ENCODE data around the gene TTLL13.

DNA sequence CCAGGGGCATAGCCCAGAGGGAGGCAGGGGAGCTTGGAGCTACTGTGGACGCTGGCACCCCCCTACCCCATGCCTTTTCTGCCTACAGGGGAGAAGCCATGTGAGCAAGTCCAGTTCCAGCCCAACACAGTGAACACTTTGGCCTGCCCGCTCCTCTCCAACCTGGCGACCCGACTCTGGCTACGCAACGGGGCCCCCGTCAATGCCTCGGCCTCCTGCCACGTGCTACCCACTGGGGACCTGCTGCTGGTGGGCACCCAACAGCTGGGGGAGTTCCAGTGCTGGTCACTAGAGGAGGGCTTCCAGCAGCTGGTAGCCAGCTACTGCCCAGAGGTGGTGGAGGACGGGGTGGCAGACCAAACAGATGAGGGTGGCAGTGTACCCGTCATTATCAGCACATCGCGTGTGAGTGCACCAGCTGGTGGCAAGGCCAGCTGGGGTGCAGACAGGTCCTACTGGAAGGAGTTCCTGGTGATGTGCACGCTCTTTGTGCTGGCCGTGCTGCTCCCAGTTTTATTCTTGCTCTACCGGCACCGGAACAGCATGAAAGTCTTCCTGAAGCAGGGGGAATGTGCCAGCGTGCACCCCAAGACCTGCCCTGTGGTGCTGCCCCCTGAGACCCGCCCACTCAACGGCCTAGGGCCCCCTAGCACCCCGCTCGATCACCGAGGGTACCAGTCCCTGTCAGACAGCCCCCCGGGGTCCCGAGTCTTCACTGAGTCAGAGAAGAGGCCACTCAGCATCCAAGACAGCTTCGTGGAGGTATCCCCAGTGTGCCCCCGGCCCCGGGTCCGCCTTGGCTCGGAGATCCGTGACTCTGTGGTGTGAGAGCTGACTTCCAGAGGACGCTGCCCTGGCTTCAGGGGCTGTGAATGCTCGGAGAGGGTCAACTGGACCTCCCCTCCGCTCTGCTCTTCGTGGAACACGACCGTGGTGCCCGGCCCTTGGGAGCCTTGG lies 21.3 kb upstream of the TTLL13 start:
- TF ChIP-seq TAF1 (IDR thresholded peaks at IDR 0.05; ENCODE audit: borderline replicate concordance, low read depth, low read length) (no peak), CTCF (IDR thresholded peaks at IDR 0.05) (no peak)
